GM12878 (cell line): ENCODE measurements around the gene FAM210A. TPM values are rescaled to one million over a fixed set of nuclear protein-coding genes. Genes with fewer than 3 reads are reported as not detected.

ENCODE experiments used
- ATAC-seq: fragments of 200-7000 bp; cut with Tn5 transposase; 3 replicates; pipeline ENCODE4 v1.9.1; 2020; ENCODE audit warnings: mild to moderate bottlenecking, moderate library complexity
- BruUV-seq: library from RNA; stranded (reverse); fragments of 400-500 nt; replicated peaks from 2 replicates; lab custom pipeline; 2021; lab: Mats Ljungman, UMichigan
- CTCF ChIA-PET: fragments of 300-600 bp; sonication (Branson Sonifier 250); formaldehyde crosslinking; extraction: SDS; loops from one replicate; lab custom pipeline; 2021; ENCODE audit warnings: inconsistent platforms; lab: Yijun Ruan, JAX
- POLR2A ChIA-PET: fragments of 350-600 bp; formaldehyde crosslinking; extraction: SDS; loops from one replicate; lab custom pipeline; 2021; ENCODE audit warnings: inconsistent platforms; lab: Charles Lee
- RAD21 ChIA-PET: fragments of 300-600 bp; sonication (Branson Sonifier 250); formaldehyde crosslinking; loops from one replicate; lab custom pipeline; 2023; ENCODE audit warnings: antibody characterized with exemption; ENCODE audit not compliant: unreplicated experiment; lab: Charles Lee
- SMC1A ChIA-PET: fragments of 300-600 bp; sonication (Branson Sonifier 250); formaldehyde crosslinking; loops from one replicate; lab custom pipeline; 2023; ENCODE audit not compliant: unreplicated experiment, uncharacterized antibody; lab: Charles Lee
- DNase-seq: peaks from one replicate; pipeline ENCODE4 v3.0.0-alpha.2; 2011; ENCODE audit warnings: low read depth, low spot score
- FAIRE-seq: peaks from 3 replicates; lab custom pipeline; 2011; peaks lifted over from hg19 to GRCh38; lab: Jason Lieb, UNC
- H2AFZ ChIP-seq: 2 replicates; pipeline ENCODE4 v1.6.0; 2011; ENCODE audit warnings: low read depth, low read length, control low read depth; ENCODE audit not compliant: control insufficient read depth
- H3K27ac ChIP-seq: 2 replicates; pipeline ENCODE4 v1.5.1; 2011; ENCODE audit warnings: control low read depth; ENCODE audit not compliant: control insufficient read depth, insufficient read depth
- H3K27me3 ChIP-seq, 2 experiments: replicated peaks in 1 of 2; 2 replicates each; pipeline versions ENCODE4 v1.6.0 to v1.6.1; 2011; ENCODE audit warnings: low read length in 1 of 2; ENCODE audit not compliant: control insufficient read depth in 2 of 2, insufficient read depth in 2 of 2
- H3K36me3 ChIP-seq, 2 experiments: 2 replicates each; pipeline ENCODE4 v1.5.1; 2011; ENCODE audit warnings: low read length in 1 of 2; ENCODE audit not compliant: control insufficient read depth in 2 of 2, insufficient read depth in 2 of 2
- H3K4me1 ChIP-seq: 2 replicates; pipeline ENCODE4 v1.6.1; 2011; ENCODE audit warnings: mild to moderate bottlenecking, low read length, moderate library complexity, mixed read lengths; ENCODE audit not compliant: control insufficient read depth, insufficient read depth
- H3K4me2 ChIP-seq: 2 replicates; pipeline ENCODE4 v1.6.0; 2011; ENCODE audit warnings: control low read depth; ENCODE audit not compliant: control insufficient read depth, insufficient read depth
- H3K4me3 ChIP-seq: fragments of 200-600 bp; sonication (generic); 2 replicates; pipeline ENCODE4 v1.5.1; 2016
- H3K79me2 ChIP-seq: 2 replicates; pipeline ENCODE4 v1.6.0; 2011; ENCODE audit warnings: low read length; ENCODE audit not compliant: control insufficient read depth, insufficient read depth
- H3K9ac ChIP-seq: 2 replicates; pipeline ENCODE4 v1.8.0; 2011; ENCODE audit warnings: low read length, control low read depth, mixed read lengths; ENCODE audit not compliant: control insufficient read depth, insufficient read depth
- H3K9me3 ChIP-seq: replicated peaks from 3 replicates; pipeline ENCODE4 v1.5.1; 2011; ENCODE audit warnings: mild to moderate bottlenecking, low read length; ENCODE audit not compliant: control insufficient read depth, insufficient read depth
- H4K20me1 ChIP-seq: 2 replicates; pipeline ENCODE4 v1.6.0; 2011; ENCODE audit not compliant: control insufficient read depth, insufficient read depth
- FOS ChIP-seq: IDR thresholded peaks from 3 replicates; pipeline ENCODE4 v1.6.1; 2011; ENCODE audit warnings: borderline replicate concordance; ENCODE audit not compliant: insufficient read length; ENCODE audit errors: extremely low read depth
- JUNB ChIP-seq: IDR thresholded peaks from 2 replicates; pipeline ENCODE4 v1.6.1; 2016; ENCODE audit warnings: antibody characterized with exemption, mild to moderate bottlenecking
- NFYA ChIP-seq: IDR thresholded peaks from 2 replicates; pipeline ENCODE4 v1.6.1; 2011; ENCODE audit warnings: low read depth, mild to moderate bottlenecking, low read length, improper control_type of control experiment, borderline replicate concordance
- SMAD5 ChIP-seq: IDR thresholded peaks from 2 replicates; pipeline ENCODE4 v1.6.1; 2016; ENCODE audit warnings: antibody characterized with exemption, low read depth
- SPI1 ChIP-seq: IDR thresholded peaks from 2 replicates; pipeline ENCODE4 v1.6.1; 2011; ENCODE audit warnings: low read depth, mild to moderate bottlenecking, low read length, moderate library complexity, borderline replicate concordance; ENCODE audit not compliant: insufficient read depth
- WGBS: methylation state at CpG from one replicate; pipeline ENCODE4 v1.1.6; 2016; ENCODE audit warnings: low lambda C conversion rate; ENCODE audit not compliant: insufficient replicate concordance, insufficient coverage; ENCODE audit errors: missing lambda C conversion rate; 5-methylcytosine and 5-hydroxymethylcytosine counted together
- in situ Hi-C: fragments of 300-500 bp; cut with MboI; formaldehyde crosslinking; loops from 9 replicates; pipeline ENCODE4 v1.14.3; 2018; ENCODE audit warnings: mixed read lengths
- intact Hi-C: fragments of 100-400 bp; cut with micrococcal nuclease; formaldehyde crosslinking; loops from one replicate; pipeline ENCODE4 v1.14.2; 2022; ENCODE audit not compliant: unreplicated experiment
- polyA plus RNA-seq, 11 experiments: library from polyadenylated mRNA; depleted of rRNA in 4 of 11; unstranded in 6 of 11; stranded (reverse) in 5 of 11; fragments of >200 nt; fragmentation: Nextera tagmentation in 4 of 11; fragmentation: Illumina TruSeq in 1 of 11; extraction: Ambion mirVana in 4 of 11; extraction: Trizol in 1 of 11; gene quantifications; 1 replicate in 1 of 11; 2 replicates in 10 of 11; pipeline versions ENCODE4 v1.2.1 to v1.2.3, GENCODE V29; 2011 to 2016; ENCODE audit warnings: inconsistent platforms in 2 of 11, missing spikeins in 2 of 11, low read depth in 1 of 11
- total RNA-seq, 4 experiments: library from RNA; depleted of rRNA in 3 of 4; stranded (reverse); fragments of >200 nt in 3 of 4; fragmentation: Illumina TruSeq in 1 of 4; extraction: Trizol in 1 of 4; gene quantifications; 2 replicates each; pipeline versions ENCODE4 v1.2.1 to v1.2.3, GENCODE V29; 2013 to 2021
- TF ChIP-seq, protein P1 (sequence below): fragments of 450-650 bp; IDR thresholded peaks from 2 replicates; pipeline ENCODE4 v1.6.1; 2018; ENCODE audit warnings: borderline replicate concordance, mild to moderate bottlenecking; ENCODE audit not compliant: partially characterized antibody
- TF ChIP-seq, protein P2 (sequence below): fragments of 450-650 bp; IDR thresholded peaks from 2 replicates; pipeline ENCODE4 v1.6.1; 2014; ENCODE audit warnings: mild to moderate bottlenecking
- TF ChIP-seq, protein P3 (sequence below): fragments of 450-650 bp; IDR thresholded peaks from 2 replicates; pipeline ENCODE4 v1.6.1; 2016; ENCODE audit warnings: mild to moderate bottlenecking
- TF ChIP-seq, protein P4 (sequence below): IDR thresholded peaks from 2 replicates; pipeline ENCODE4 v1.6.1; 2012; ENCODE audit warnings: improper control_type of control experiment, low read depth, low read length; ENCODE audit not compliant: insufficient replicate concordance
- TF ChIP-seq, protein P5 (sequence below): IDR thresholded peaks from 2 replicates; pipeline ENCODE4 v1.6.1; 2011; ENCODE audit warnings: mild to moderate bottlenecking, low read depth, low read length, moderate library complexity; ENCODE audit not compliant: insufficient replicate concordance

Gene FAM210A
- total and polyA plus RNA-seq, 10 of the 15 experiments (the other 5 are each of a cell fraction or from before 2014, with no cell fraction given): 10.3 to 56.3 (median 17.7) TPM

DNA sequence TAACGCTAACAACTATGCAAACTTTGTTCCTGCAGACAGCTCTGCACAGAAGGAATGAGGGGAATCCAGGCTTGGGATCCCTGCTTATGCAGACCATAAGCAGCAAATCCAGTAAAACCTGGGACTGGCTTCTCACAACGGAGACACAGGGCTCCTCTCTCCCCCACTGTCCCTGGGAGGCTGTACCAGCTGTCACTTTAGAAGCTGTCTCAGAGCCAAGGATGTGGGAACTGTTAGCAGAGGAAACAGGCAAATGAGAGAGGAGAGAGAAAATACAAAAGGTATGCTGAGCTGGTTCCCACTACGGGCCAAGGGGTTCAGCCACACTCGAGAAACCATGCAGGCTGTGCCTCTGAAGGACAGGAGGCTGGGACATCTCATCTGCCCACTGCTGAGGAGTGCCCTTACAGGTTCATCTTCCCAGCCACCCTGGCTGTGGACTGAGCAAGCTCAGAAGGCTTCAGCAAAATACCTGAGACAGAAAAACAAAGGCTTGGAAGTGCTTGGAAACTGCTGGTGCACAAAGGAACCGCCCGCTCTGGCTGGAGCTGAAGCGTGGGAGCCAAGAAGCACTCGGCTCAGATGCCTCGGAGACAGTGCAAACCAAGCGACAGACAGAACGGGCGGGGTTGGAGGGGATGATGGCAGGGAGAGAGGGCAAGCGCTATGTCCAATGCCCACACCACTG lies 72.5 kb downstream of the FAM210A start:
- no peak for ATAC-seq
- POLR2A ChIA-PET: no interaction called here
- CTCF ChIA-PET: interaction anchor here (0.9 kb wide), 2 partner anchors 96 to 159 kb away, joined by 3 to 4 read pairs; no protein-coding TSS in a partner anchor
- in situ Hi-C loops (no loop called here), intact Hi-C loops (no loop called here)
- Histone ChIP-seq H3K4me3 (no peak overlapping the region), H4K20me1 (no peaks in the 10 kb centered on the region), H3K27ac (no peak overlapping the region), H3K9ac (no peak overlapping the region), H3K27me3 (no peaks in the 10 kb centered on the region), H3K4me2 (no peak overlapping the region), H2AFZ (no peak overlapping the region), H3K79me2 (no peaks in the 10 kb centered on the region), H3K36me3 (no peaks in the 10 kb centered on the region), H3K9me3 (no peaks in the 10 kb centered on the region), H3K4me1 (no peaks in the 10 kb centered on the region)
- RAD21 ChIA-PET: no interaction called here
- 78% methylated on average over 13 of the region's 13 CpGs for WGBS
- SMC1A ChIA-PET: interaction anchor here (0.9 to 1.1 kb wide), 3 partner anchors 15 to 437 kb away, joined by 3 read pairs; no protein-coding TSS in a partner anchor
- no TSS peak for BruUV-seq
- FAIRE-seq: no peak
- no peak for DNase-seq
- TF ChIP-seq, protein P1, sequence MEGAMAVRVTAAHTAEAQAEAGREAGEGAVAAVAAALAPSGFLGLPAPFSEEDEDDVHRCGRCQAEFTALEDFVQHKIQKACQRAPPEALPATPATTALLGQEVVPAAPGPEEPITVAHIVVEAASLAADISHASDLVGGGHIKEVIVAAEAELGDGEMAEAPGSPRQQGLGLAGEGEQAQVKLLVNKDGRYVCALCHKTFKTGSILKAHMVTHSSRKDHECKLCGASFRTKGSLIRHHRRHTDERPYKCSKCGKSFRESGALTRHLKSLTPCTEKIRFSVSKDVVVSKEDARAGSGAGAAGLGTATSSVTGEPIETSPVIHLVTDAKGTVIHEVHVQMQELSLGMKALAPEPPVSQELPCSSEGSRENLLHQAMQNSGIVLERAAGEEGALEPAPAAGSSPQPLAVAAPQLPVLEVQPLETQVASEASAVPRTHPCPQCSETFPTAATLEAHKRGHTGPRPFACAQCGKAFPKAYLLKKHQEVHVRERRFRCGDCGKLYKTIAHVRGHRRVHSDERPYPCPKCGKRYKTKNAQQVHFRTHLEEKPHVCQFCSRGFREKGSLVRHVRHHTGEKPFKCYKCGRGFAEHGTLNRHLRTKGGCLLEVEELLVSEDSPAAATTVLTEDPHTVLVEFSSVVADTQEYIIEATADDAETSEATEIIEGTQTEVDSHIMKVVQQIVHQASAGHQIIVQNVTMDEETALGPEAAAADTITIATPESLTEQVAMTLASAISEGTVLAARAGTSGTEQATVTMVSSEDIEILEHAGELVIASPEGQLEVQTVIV: no peak
- no peak for TF ChIP-seq SPI1
- no peak for TF ChIP-seq NFYA
- TF ChIP-seq JUNB: no peak
- TF ChIP-seq, protein P2, sequence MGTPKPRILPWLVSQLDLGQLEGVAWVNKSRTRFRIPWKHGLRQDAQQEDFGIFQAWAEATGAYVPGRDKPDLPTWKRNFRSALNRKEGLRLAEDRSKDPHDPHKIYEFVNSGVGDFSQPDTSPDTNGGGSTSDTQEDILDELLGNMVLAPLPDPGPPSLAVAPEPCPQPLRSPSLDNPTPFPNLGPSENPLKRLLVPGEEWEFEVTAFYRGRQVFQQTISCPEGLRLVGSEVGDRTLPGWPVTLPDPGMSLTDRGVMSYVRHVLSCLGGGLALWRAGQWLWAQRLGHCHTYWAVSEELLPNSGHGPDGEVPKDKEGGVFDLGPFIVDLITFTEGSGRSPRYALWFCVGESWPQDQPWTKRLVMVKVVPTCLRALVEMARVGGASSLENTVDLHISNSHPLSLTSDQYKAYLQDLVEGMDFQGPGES: no peak
- TF ChIP-seq, protein P3, sequence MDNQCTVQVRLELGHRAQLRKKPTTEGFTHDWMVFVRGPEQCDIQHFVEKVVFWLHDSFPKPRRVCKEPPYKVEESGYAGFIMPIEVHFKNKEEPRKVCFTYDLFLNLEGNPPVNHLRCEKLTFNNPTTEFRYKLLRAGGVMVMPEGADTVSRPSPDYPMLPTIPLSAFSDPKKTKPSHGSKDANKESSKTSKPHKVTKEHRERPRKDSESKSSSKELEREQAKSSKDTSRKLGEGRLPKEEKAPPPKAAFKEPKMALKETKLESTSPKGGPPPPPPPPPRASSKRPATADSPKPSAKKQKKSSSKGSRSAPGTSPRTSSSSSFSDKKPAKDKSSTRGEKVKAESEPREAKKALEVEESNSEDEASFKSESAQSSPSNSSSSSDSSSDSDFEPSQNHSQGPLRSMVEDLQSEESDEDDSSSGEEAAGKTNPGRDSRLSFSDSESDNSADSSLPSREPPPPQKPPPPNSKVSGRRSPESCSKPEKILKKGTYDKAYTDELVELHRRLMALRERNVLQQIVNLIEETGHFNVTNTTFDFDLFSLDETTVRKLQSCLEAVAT: no peak
- no peak for TF ChIP-seq FOS
- TF ChIP-seq, protein P4, sequence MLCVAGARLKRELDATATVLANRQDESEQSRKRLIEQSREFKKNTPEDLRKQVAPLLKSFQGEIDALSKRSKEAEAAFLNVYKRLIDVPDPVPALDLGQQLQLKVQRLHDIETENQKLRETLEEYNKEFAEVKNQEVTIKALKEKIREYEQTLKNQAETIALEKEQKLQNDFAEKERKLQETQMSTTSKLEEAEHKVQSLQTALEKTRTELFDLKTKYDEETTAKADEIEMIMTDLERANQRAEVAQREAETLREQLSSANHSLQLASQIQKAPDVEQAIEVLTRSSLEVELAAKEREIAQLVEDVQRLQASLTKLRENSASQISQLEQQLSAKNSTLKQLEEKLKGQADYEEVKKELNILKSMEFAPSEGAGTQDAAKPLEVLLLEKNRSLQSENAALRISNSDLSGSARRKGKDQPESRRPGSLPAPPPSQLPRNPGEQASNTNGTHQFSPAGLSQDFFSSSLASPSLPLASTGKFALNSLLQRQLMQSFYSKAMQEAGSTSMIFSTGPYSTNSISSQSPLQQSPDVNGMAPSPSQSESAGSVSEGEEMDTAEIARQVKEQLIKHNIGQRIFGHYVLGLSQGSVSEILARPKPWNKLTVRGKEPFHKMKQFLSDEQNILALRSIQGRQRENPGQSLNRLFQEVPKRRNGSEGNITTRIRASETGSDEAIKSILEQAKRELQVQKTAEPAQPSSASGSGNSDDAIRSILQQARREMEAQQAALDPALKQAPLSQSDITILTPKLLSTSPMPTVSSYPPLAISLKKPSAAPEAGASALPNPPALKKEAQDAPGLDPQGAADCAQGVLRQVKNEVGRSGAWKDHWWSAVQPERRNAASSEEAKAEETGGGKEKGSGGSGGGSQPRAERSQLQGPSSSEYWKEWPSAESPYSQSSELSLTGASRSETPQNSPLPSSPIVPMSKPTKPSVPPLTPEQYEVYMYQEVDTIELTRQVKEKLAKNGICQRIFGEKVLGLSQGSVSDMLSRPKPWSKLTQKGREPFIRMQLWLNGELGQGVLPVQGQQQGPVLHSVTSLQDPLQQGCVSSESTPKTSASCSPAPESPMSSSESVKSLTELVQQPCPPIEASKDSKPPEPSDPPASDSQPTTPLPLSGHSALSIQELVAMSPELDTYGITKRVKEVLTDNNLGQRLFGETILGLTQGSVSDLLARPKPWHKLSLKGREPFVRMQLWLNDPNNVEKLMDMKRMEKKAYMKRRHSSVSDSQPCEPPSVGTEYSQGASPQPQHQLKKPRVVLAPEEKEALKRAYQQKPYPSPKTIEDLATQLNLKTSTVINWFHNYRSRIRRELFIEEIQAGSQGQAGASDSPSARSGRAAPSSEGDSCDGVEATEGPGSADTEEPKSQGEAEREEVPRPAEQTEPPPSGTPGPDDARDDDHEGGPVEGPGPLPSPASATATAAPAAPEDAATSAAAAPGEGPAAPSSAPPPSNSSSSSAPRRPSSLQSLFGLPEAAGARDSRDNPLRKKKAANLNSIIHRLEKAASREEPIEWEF: no peak
- TF ChIP-seq, protein P5, sequence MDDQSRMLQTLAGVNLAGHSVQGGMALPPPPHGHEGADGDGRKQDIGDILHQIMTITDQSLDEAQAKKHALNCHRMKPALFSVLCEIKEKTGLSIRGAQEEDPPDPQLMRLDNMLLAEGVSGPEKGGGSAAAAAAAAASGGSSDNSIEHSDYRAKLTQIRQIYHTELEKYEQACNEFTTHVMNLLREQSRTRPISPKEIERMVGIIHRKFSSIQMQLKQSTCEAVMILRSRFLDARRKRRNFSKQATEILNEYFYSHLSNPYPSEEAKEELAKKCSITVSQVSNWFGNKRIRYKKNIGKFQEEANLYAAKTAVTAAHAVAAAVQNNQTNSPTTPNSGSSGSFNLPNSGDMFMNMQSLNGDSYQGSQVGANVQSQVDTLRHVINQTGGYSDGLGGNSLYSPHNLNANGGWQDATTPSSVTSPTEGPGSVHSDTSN: no peak
- no peak for TF ChIP-seq SMAD5
